DND-41 (cell line): ENCODE measurements around the gene LARP1B.
"Not testable (repeated sequence)": the region's sequence is repeated elsewhere in the genome, so short reads cannot be mapped to it uniquely, and the experiment has no call there.

Source experiments
- ATAC-seq: fragments of 200-7000 bp; cut with Tn5 transposase; 3 replicates; pipeline ENCODE4 v1.9.1; 2021; ENCODE audit warnings: low read depth; ENCODE audit not compliant: insufficient read depth
- DNase-seq: peaks from one replicate; pipeline ENCODE4 v3.0.0-alpha.2; 2020
- H2AFZ ChIP-seq: 2 replicates; pipeline ENCODE4 v1.6.0; 2012; ENCODE audit warnings: low read depth, low read length
- H3K27ac ChIP-seq: 2 replicates; pipeline ENCODE4 v1.5.1; 2012; ENCODE audit warnings: low read length, inconsistent platforms
- H3K27me3 ChIP-seq: fragments of 200-600 bp; sonication (generic); 2 replicates; pipeline ENCODE4 v1.6.0; 2012; ENCODE audit warnings: low read length, mild to moderate bottlenecking, inconsistent platforms; ENCODE audit not compliant: insufficient read depth, poor library complexity
- H3K36me3 ChIP-seq: 2 replicates; pipeline ENCODE4 v1.5.1; 2012; ENCODE audit warnings: low read length, inconsistent platforms; ENCODE audit not compliant: insufficient read depth
- H3K4me1 ChIP-seq: 2 replicates; pipeline ENCODE4 v1.5.1; 2012; ENCODE audit warnings: mild to moderate bottlenecking, low read length; ENCODE audit not compliant: insufficient read depth
- H3K4me2 ChIP-seq: 2 replicates; pipeline ENCODE4 v1.6.0; 2012; ENCODE audit warnings: mild to moderate bottlenecking, moderate library complexity, low read length, inconsistent platforms; ENCODE audit not compliant: insufficient read depth
- H3K4me3 ChIP-seq, 2 experiments: fragments of 200-600 bp in 1 of 2; shearing (Covaris generic) in 1 of 2; 2 replicates each; pipeline ENCODE4 v1.5.1; 2012 to 2016; ENCODE audit warnings: inconsistent platforms in 2 of 2, low read length in 2 of 2, mild to moderate bottlenecking in 2 of 2, low read depth in 1 of 2, moderate library complexity in 1 of 2
- H3K79me2 ChIP-seq: 2 replicates; pipeline ENCODE4 v1.6.0; 2012; ENCODE audit warnings: low read length, inconsistent platforms; ENCODE audit not compliant: insufficient read depth
- H3K9ac ChIP-seq: 2 replicates; pipeline ENCODE4 v1.6.0; 2012; ENCODE audit warnings: low read depth, mild to moderate bottlenecking, inconsistent platforms, low read length, moderate library complexity
- H3K9me3 ChIP-seq: 2 replicates; pipeline ENCODE4 v1.5.1; 2012; ENCODE audit warnings: low read length, moderate library complexity, mild to moderate bottlenecking, inconsistent platforms; ENCODE audit not compliant: insufficient read depth, severe bottlenecking
- H4K20me1 ChIP-seq: 2 replicates; pipeline ENCODE4 v1.6.0; 2012; ENCODE audit warnings: low read length; ENCODE audit not compliant: insufficient read depth
- EZH2 ChIP-seq: IDR thresholded peaks from 3 replicates; pipeline ENCODE4 v1.6.1; 2012; ENCODE audit warnings: borderline replicate concordance, low read depth, mild to moderate bottlenecking, moderate library complexity, low read length, inconsistent platforms; ENCODE audit not compliant: severe bottlenecking
- TF ChIP-seq, protein P1 (sequence below): IDR thresholded peaks from 2 replicates; pipeline ENCODE4 v1.5.1; 2012; ENCODE audit warnings: borderline replicate concordance, low read length, moderate library complexity, mild to moderate bottlenecking; ENCODE audit not compliant: poor library complexity, severe bottlenecking; ENCODE audit errors: extremely low read depth

LARP1B gene

DNA sequence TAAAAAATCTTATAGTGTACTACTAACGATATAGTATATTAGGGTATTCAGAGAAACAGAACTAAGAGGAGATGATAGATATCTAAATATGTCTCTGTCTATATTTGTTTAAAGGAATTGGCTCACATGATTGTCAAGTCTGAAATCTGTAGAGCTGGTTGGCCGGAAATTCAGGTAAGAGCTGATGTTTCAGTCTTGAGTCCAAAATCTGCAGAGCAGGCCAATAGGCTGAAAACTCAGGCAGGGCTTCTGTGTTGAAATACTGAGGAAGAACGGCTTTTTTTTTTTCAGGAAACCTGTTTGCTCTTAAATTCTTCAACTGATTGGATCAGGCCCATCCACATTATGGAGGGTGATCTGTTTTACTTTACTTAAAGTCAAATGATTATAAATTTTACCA lies 194.8 kb downstream of the LARP1B start:
- H3K27ac ChIP-seq: no peak overlapping the region
- H2AFZ ChIP-seq: no peak overlapping the region
- peaks cover 1% of the 10 kb centered on the region for H3K9me3 ChIP-seq
- no peak overlapping the region for H3K4me3 ChIP-seq
- no peak overlapping the region for H3K4me2 ChIP-seq
- no peaks in the 10 kb centered on the region for H3K36me3 ChIP-seq
- no peaks in the 10 kb centered on the region for H3K27me3 ChIP-seq
- DNase-seq: no peak
- no peaks in the 10 kb centered on the region for H3K79me2 ChIP-seq
- ATAC-seq: no peak
- H4K20me1 ChIP-seq: no peaks in the 10 kb centered on the region
- no peaks in the 10 kb centered on the region for H3K4me1 ChIP-seq
- no peak for TF ChIP-seq EZH2
- TF ChIP-seq, protein P1, sequence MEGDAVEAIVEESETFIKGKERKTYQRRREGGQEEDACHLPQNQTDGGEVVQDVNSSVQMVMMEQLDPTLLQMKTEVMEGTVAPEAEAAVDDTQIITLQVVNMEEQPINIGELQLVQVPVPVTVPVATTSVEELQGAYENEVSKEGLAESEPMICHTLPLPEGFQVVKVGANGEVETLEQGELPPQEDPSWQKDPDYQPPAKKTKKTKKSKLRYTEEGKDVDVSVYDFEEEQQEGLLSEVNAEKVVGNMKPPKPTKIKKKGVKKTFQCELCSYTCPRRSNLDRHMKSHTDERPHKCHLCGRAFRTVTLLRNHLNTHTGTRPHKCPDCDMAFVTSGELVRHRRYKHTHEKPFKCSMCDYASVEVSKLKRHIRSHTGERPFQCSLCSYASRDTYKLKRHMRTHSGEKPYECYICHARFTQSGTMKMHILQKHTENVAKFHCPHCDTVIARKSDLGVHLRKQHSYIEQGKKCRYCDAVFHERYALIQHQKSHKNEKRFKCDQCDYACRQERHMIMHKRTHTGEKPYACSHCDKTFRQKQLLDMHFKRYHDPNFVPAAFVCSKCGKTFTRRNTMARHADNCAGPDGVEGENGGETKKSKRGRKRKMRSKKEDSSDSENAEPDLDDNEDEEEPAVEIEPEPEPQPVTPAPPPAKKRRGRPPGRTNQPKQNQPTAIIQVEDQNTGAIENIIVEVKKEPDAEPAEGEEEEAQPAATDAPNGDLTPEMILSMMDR: no peak
- no peak overlapping the region for H3K9ac ChIP-seq

DNA sequence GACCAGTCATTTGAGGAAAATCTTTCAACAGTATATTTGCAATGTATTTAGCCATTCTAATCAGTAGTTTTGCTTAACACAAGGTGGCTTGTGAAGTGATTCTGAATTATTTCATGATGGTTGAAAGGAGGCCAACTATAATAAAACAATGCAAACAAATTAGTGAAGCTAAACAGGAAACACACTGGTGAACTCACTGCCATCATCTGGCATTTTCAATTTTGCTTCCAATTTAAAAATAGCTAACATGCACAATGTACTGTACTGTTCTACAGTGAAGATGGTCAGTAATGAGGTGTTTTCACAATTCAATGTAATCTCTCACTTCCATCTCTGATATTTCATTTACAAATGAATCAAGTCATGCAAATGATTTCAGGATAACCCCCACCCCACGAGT lies 195.4 kb downstream of the LARP1B start:
- H3K4me2 ChIP-seq: no peak overlapping the region
- H4K20me1 ChIP-seq: no peaks in the 10 kb centered on the region
- no peak overlapping the region for H2AFZ ChIP-seq
- H3K9ac ChIP-seq: no peak overlapping the region
- H3K4me3 ChIP-seq: no peak overlapping the region
- no peak overlapping the region for H3K27ac ChIP-seq
- H3K27me3 ChIP-seq: no peaks in the 10 kb centered on the region
- no peaks in the 10 kb centered on the region for H3K36me3 ChIP-seq
- ATAC-seq (no peak), DNase-seq (no peak)
- no peaks in the 10 kb centered on the region for H3K9me3 ChIP-seq
- H3K79me2 ChIP-seq: no peaks in the 10 kb centered on the region
- no peaks in the 10 kb centered on the region for H3K4me1 ChIP-seq
- TF ChIP-seq, protein P1: no peak
- TF ChIP-seq EZH2: no peak

DNA sequence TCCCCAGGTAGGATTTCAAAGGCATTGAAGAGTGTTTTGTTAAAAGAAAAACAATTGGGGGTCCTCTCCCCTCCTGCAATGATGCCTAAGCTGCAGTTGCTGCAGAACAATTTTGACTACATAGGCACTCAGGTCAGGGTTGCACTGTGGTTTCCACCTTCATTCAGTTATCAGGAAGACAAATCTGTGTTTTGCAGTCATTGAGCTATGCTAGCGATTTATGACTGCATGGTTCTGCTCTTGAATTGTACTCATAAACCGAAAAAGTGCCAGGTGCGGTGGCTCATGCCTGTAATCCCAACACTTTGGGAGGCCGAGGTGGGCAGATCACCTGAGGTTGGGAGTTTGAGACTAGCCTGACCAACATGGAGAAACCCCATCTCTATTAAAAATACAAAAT lies 197.1 kb downstream of the LARP1B start:
- H3K9me3 ChIP-seq, H3K4me3 ChIP-seq, ATAC-seq, H3K9ac ChIP-seq, H2AFZ ChIP-seq, H3K27ac ChIP-seq, H3K4me1 ChIP-seq, H3K79me2 ChIP-seq, H3K4me2 ChIP-seq, H4K20me1 ChIP-seq, DNase-seq, H3K36me3 ChIP-seq, H3K27me3 ChIP-seq: not testable (repeated sequence)

DNA sequence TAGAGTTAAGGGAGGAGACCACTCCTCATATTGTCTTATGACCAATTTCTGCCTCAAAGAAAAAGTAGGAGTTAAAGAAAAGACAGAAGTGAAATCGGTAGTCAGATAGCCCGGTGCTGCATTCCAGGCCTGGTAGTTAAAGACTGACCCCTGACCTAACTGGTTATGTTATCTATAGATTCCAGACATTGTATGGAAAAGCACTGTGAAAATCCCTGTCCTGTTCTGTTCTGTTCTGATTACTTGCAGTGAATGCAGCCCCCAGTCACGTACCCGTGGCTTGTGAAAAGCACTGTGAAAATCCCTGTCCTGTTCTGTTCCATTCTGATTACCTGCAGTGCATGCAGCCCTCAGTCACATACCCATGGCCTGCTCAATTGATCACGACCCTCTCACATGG lies 198.8 kb downstream of the LARP1B start:
- H3K27ac ChIP-seq, H3K4me3 ChIP-seq, H3K79me2 ChIP-seq, H3K9me3 ChIP-seq, H3K36me3 ChIP-seq, H3K27me3 ChIP-seq, DNase-seq, H2AFZ ChIP-seq, ATAC-seq, H3K4me2 ChIP-seq, H4K20me1 ChIP-seq, H3K4me1 ChIP-seq, H3K9ac ChIP-seq: not testable (repeated sequence)
